Measurements from ENCODE around the gene FABP6.

FABP6 gene

GRCh38 chr5:160269017-160269416 is 39.7 kb downstream of the FABP6 start:
- DNase-seq = peak; percentile 49
- Histone ChIP-seq H3K4me3 (ENCODE audit: low read depth, low read length) (no peak overlapping the region), H3K4me1 (peaks cover 36% of the 10 kb centered on the region), H3K36me3 (no peaks in the 10 kb centered on the region), H3K27me3 (no peaks in the 10 kb centered on the region), H3K9me3 (no peaks in the 10 kb centered on the region)
- TF ChIP-seq, protein P1, sequence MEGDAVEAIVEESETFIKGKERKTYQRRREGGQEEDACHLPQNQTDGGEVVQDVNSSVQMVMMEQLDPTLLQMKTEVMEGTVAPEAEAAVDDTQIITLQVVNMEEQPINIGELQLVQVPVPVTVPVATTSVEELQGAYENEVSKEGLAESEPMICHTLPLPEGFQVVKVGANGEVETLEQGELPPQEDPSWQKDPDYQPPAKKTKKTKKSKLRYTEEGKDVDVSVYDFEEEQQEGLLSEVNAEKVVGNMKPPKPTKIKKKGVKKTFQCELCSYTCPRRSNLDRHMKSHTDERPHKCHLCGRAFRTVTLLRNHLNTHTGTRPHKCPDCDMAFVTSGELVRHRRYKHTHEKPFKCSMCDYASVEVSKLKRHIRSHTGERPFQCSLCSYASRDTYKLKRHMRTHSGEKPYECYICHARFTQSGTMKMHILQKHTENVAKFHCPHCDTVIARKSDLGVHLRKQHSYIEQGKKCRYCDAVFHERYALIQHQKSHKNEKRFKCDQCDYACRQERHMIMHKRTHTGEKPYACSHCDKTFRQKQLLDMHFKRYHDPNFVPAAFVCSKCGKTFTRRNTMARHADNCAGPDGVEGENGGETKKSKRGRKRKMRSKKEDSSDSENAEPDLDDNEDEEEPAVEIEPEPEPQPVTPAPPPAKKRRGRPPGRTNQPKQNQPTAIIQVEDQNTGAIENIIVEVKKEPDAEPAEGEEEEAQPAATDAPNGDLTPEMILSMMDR (IDR thresholded peaks at IDR 0.05; ENCODE audit: low read depth, low read length) = no peak

DNA sequence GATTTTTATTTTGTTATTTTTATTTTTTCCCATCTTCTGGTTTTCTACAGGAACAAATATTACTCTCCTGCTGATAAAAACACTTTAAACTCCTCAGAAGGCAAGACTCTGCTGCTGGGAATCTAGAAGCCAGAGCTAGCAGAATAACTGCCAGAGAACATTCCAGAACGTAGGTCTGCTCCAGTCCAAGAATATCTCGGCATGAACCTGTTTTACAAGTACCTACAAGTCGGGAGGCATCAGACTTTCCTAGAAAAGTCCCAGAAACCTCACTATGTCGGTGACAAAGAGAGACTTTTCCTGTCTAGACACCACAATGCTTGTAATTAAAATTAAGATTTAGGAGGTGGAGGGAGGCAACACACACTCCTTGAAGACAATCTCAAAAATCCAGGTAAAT is 41.4 kb downstream of the FABP6 start:
- DNase-seq = no peak
- Histone ChIP-seq H3K4me1 (peaks cover 35% of the 10 kb centered on the region), H3K27me3 (no peaks in the 10 kb centered on the region), H3K4me3 (ENCODE audit: low read depth, low read length) (no peak overlapping the region), H3K9me3 (no peaks in the 10 kb centered on the region), H3K36me3 (no peaks in the 10 kb centered on the region)
- TF ChIP-seq, protein P1 (IDR thresholded peaks at IDR 0.05; ENCODE audit: low read depth, low read length) = no peak

- Histone ChIP-seq H3K36me3 (no peaks in the 10 kb centered on the region), H3K4me1 (peaks cover 35% of the 10 kb centered on the region), H3K4me3 (ENCODE audit: low read depth, low read length) (no peak overlapping the region), H3K9me3 (no peaks in the 10 kb centered on the region), H3K27me3 (no peaks in the 10 kb centered on the region)
- TF ChIP-seq, protein P1 (IDR thresholded peaks at IDR 0.05; ENCODE audit: low read depth, low read length) = no peak
- DNase-seq = peak; percentile 47
Measured at GRCh38 chr5:160271396-160271795, 42.1 kb downstream of the FABP6 start.

DNA sequence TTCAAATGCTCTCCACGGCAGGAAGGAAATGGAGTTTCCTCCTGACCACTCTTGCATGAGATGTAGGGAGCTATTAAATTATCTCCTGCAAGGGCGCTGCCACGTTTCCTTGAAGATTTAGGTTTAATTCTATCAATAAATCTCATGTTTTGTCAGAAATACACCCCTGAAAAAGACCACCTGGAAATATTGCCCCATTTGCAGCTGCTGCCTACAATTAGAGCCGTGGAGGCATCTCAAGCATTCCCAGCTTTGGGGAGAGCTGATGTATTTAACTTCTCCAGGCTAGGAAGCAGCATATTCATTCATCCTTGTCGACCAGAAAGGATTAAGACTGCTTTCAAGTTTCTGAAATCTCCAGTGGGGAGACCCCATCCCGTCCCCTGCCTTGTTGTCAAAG is 42.5 kb downstream of the FABP6 start:
- TF ChIP-seq, protein P1 (IDR thresholded peaks at IDR 0.05; ENCODE audit: low read depth, low read length) = no peak
- Histone ChIP-seq H3K27me3 (no peaks in the 10 kb centered on the region), H3K4me1 (peaks cover 33% of the 10 kb centered on the region), H3K4me3 (ENCODE audit: low read depth, low read length) (no peak overlapping the region), H3K9me3 (no peaks in the 10 kb centered on the region), H3K36me3 (no peaks in the 10 kb centered on the region)
- DNase-seq = no peak

- no peak overlapping the region for H3K4me3 ChIP-seq (ENCODE audit: low read depth, low read length)
- DNase-seq = no peak
- no peaks in the 10 kb centered on the region for H3K36me3 ChIP-seq
Measured at GRCh38 chr5:160272264-160272663, 43.0 kb downstream of the FABP6 start.

GRCh38 chr5:160272889-160273288 is 43.6 kb downstream of the FABP6 start:
- no peaks in the 10 kb centered on the region for H3K36me3 ChIP-seq
- DNase-seq = no peak

More at GRCh38 chr5:160272264-160272663, 43.0 kb downstream of the FABP6 start:
- Histone ChIP-seq H3K4me1 (peaks cover 28% of the 10 kb centered on the region), H3K27me3 (no peaks in the 10 kb centered on the region), H3K9me3 (no peaks in the 10 kb centered on the region)
- TF ChIP-seq, protein P1 (IDR thresholded peaks at IDR 0.05; ENCODE audit: low read depth, low read length) = no peak

More at GRCh38 chr5:160272889-160273288, 43.6 kb downstream of the FABP6 start:
- H3K27me3 ChIP-seq = no peaks in the 10 kb centered on the region
- TF ChIP-seq, protein P1 (IDR thresholded peaks at IDR 0.05; ENCODE audit: low read depth, low read length) = no peak
- H3K4me3 ChIP-seq (ENCODE audit: low read depth, low read length) = no peak overlapping the region
- H3K9me3 ChIP-seq = no peaks in the 10 kb centered on the region
- peaks cover 28% of the 10 kb centered on the region for H3K4me1 ChIP-seq

All from BE2C (cell line).